HG02678 (cell line): Measurements from ENCODE around the gene NRL.

Experiments
- ATAC-seq: cut with Tn5 transposase; IDR thresholded peaks from one replicate; pipeline ENCODE4 v1.9.1; 2021; ENCODE audit warnings: mild to moderate bottlenecking, moderate library complexity; ENCODE audit not compliant: unreplicated experiment

NRL gene

DNA sequence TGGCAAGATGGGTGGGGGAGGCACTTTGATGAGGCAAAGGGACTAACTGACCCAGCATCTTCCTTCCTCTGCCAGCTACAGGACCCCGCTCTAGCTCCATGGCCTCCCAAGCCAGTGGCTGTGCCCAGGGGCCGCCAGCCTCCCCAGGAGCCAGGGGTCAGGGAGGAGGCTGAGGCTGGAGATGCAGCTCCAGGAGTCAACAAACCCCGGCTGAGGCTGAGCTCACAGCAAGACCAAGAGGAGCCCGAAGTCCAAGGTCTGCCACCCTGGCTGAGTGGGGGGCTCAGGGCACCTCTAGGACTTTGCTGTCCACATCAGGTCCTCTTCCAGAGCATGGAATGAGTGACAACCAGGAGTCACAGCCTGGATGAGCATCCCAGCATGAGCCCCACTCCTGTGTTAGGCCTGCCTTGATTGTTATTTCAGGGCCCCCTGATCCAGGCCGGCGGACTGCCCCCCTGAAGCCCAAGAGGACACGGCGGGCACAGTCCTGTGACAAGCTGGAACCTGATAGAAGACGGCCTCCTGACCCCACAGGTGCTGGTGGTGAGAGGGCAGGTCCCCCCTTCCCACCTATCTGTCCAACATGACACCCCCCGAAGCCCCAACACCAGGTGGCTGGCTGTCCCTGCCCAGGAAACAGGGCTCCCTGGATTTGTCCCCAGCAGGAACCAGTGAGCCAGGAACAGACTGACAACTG lies 45.9 kb downstream of the NRL start:
- no peak for ATAC-seq

DNA sequence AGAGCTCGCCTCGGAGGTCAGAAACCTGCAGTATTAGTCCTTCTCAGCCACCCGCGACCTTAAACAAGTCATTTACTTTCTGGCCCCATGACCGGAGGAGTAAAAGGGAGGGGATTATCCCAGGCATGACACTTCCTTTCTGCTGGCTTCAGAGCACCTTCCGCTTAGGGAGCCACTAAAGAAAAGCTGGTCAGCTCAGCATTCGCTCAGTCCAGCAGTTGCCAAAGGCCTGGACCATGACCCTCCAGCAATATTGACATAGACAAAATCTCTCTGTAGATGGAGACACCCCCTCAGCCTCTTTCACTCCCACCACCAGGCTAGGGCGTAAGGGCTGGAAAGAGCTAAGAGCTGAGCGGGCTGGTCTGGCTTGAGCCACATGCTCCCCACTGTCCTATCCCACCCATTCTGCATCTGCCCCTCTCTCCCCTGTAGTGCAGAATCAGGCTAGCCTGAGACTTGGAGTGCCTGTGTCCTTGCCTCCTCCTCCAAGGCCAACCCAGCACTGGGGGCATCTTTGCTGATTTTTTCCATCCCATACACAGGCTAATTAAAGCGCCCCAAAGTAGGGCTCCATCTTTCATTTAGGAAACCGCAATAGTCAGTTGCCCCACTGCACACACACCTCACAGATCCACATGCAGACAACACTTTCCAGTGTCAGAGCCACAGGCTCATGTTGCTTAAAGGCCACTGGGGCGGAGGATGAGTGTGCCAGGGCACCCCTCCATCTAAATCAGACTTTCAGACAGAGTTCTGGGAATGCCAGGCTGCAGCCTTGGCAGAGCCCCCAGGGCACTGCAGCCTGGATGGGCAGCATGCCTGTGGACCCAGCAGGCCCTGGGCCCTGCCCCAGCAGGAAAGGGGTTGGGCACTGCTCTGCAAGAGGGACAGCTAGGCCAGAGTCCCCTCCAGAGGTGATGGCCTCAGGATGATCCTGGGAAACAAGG lies 47.3 kb downstream of the NRL start:
- ATAC-seq: no peak

DNA sequence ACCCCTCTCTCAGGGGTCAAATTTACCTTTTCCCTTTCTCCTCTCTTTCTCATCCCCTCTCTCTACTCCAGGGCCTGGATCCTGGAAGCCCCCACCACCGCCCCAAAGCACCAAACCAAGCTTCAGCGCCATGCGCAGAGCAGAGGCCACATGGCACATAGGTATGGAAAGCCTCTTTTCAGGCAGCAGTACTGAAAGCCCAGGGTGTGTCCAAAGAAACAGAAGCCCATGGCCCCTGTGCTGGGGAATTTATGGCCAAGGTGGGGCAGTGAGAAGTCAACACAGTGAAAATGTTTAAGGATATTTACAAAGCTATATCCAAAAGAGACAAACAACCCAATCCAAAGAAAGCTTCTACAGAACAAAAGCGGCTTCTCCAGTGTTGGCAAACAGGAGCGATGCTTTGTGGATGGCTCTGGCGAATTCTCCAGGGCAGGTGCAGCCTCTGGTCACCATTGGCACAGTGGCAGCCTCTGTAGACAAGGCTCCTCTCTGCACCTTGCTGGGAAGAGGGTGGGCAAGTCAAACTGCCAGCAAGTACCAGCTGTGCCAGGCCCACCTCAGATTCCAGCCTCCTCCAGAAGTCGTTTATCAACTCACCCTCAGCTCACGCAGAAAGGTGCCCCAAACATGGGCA lies 48.1 kb downstream of the NRL start:
- ATAC-seq: no peak

DNA sequence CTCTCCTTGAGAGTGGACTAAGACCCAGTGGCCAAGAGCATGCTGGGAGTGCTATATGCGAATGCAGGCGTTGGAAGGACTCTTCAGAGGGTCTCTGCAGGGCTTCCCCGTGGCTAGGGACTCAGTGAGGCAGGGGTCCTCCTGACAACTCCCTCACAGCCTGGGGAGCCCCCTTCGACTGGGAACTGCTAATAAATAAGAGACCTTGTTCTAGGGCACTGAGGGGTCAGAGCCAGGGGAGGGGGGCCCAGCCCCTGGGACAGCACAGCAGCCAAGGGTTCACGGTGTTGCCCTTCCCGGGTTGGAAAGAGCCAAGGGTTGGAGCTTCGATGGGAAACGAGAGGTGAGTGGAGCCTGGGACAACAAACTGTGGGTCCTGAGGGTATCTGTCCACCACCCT lies 49.3 kb downstream of the NRL start:
- ATAC-seq: no peak

DNA sequence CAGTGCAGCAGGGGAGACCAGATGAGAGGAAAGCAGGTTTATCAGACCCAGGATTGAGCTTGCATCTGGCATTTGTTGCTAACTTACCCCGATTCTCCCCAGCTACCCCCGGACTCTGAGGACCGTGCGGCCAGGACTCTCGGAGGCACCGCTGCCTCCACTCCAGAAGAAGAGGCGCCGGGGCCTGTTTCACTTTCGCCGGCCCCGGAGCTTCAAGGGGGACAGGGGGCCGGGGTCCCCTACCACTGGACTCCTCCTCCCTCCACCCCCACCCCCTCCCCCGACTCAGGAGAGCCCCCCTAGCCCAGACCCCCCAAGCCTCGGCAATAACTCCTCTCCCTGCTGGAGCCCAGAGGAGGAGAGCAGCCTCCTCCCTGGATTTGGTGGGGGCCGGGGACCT lies 49.9 kb downstream of the NRL start:
- no peak for ATAC-seq

DNA sequence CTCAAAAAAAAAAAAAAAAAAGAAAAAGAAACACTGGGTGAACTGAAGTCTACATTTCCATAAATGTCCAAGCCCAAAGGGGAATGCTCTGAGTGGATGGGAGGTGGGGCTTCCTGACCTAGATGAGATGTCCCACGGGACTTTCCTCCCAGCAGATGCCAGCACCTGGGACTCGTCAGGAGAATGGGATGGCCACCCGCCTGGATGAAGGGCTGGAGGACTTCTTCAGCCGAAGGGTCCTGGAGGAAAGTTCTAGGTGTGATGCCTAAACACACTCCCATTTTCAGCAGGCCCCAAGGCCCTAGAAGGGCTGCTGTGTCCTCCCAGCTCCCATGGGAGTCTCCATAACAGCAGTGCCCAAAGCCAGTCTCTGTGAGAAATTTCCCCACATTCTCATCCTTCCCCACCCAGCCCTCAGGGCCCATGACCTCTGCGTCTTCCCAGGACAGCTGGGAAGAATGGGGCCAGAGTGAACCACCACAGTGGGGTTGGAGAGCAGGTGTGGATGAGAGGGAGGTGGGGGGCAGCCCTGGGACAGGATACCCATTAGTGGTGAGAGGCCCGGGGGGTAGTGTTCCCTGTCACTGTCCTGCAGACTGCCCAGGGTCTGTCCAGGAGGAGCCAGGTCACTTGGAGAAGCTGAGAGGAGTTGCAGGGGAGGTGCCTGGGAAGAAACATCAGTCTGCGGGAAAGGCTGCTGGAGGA lies 50.5 kb downstream of the NRL start:
- ATAC-seq: no peak

DNA sequence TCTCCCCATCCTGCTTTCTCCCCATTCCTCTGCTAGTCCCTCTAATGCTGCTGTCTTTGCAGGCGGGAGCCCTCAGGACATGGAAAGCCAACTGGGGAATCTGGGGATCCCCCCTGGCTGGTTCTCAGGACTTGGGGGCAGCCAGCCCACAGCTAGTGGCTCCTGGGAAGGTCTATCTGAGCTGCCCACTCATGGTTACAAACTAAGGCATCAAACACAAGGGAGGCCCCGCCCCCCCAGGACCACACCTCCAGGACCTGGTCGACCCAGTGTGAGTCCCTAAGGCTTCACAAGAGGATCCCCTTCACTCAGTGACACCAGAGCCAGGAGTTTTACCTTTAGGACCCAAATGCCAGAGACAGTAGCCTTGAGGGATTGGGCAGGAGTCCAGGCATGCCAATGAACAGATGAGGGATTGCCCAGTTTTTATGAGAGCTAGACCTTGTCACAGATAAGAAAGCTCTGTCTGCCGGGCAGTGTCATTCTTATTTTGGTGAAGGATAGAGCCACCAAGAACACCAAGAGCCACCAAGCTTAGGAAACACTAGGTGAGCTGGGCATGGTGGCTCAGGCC lies 51.4 kb downstream of the NRL start:
- no peak for ATAC-seq

DNA sequence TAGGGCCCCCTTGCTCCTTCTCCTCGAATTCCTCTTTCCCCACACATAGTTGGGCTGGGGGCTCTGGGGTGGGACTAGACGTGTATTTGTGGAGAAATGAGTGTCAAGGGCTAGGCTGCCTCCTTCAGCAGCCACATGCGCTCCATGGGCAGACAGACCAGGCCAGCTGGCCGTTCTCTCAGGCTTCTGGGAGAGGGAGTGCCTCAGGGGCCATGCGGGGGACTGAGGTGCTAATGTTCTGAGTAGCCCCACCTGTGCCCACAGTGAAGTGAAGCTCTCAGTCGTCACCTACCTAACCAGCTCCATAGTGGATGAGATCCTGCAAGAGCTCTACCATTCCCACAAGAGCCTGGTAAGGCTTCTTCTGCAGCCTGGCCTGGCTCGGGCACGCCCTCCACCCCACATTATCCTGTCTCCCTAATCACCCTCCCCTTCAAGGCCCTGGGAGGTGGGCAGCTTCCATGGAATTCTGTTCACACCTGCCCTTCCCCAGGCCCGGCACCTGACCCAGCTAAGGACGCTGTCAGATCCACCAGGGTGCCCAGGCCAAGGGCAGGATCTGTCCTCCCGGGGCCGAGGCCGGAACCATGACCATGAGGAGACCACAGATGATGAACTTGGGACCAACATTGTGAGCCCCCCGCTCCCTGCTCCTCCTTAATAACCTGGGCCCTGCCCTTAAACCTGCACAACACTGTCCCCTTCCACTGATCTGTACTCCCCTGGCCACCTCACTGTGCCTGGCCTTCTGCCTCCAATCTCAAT lies 52.4 kb downstream of the NRL start:
- ATAC-seq: no peak

DNA sequence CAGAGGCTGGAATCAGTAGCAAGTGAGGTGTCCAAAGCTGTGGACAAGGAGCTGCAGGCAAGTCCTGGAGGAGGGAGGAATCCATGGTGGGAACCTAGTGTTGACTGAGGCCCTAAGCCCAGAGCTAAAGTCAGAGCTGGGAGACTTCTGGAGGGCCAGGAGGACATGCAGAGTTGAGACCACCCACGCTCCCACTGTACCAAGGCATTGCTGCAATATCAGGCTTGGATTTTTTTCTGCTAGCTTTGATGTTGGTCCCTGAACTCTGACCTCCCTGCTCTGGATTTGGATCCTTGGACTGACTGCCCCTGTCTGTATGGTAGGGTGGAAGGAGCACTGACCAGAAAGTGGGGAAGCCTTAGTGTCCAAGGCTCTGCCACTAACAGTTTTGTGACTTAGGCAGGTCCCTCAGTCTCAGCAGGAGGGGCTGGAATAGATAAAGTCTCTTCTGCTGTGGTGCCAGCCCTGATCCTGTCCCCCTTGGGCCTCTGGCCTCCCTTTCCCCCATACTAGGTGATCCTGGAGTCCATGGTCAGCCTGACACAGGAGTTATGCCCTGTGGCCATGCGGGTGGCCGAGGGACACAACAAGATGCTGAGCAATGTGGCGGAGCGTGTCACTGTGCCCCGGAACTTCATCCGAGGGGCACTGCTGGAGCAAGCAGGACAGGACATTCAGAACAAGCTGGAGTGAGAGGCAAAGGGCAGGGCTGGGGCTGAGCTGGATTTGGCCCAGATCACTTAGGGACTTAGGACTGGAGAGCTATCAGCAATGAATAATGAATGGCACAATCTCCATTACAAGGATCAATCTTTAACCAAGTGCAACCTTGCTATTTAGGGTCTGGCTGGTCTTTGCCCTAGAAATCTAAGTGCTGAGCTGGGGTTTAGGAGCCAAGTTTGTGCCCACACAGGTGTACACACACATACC lies 53.5 kb downstream of the NRL start:
- ATAC-seq: no peak

DNA sequence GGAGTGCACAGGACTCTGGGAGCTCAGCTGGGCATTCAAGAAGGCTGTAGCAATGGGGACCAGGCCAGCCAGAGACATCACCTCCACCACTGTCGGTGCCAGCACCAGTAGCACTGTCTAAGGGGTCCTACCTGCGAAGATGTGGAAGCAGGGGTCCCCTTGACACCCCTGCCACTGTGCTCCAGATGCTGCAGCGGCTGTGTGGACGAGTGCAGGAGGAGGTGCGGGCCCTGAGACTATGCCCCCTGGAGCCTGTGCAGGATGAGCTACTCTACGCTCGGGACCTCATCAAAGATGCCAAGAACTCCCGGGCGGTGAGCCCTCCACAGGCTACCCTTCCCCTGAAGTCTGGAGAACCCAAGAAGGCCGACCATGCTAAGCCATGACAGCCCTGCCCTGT lies 54.3 kb downstream of the NRL start:
- no peak for ATAC-seq

DNA sequence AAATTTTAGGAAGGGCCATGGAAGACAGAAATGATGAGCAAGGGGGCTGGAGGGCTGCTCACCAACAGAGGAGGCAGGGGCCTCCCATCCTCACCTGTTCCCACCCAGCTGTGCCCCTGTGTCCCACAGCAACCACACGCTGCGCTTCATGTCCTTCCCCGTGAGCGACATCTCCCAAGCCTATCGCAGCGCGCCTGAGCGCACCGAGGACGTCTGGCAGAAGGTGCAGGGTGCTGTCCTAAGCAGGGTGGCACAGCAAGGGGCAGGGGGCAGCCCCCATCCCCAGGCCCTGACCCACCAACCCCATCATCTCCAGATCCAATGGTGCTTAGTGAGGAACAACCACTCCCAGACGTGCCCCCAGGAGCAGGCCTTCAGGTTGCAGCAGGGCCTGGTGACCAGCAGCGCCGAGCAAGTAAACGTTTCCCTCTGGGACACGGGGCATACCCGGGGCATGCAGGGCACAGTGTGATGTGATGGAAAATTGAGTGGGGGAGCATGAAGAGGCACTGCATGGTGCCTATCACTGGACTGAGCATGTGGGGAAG lies 54.8 kb downstream of the NRL start:
- no peak for ATAC-seq

DNA sequence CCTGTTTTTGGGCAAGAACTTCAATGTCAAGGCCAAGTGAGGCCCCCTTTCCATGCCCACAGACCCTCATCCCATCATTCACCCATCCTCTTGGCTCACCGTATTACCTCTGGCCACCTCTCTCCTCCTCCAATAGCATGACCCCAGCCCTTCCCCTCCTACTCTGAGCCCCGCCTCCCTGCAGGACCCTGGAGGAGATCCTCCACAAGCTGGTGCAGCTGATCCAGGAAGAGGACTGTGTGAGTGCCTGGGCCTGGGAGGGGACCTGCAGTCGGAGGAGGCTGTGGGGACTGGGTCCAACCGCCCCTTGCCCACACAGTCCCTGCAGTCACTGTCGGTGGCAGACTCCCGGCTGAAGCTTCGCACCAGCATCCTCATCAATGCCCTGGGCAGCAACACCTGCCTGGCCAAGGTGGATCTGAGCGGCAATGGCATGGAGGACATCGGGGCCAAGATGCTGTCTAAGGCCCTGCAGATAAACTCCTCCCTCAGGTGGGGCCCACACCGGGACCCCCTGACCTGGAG lies 55.7 kb downstream of the NRL start:
- no peak for ATAC-seq

DNA sequence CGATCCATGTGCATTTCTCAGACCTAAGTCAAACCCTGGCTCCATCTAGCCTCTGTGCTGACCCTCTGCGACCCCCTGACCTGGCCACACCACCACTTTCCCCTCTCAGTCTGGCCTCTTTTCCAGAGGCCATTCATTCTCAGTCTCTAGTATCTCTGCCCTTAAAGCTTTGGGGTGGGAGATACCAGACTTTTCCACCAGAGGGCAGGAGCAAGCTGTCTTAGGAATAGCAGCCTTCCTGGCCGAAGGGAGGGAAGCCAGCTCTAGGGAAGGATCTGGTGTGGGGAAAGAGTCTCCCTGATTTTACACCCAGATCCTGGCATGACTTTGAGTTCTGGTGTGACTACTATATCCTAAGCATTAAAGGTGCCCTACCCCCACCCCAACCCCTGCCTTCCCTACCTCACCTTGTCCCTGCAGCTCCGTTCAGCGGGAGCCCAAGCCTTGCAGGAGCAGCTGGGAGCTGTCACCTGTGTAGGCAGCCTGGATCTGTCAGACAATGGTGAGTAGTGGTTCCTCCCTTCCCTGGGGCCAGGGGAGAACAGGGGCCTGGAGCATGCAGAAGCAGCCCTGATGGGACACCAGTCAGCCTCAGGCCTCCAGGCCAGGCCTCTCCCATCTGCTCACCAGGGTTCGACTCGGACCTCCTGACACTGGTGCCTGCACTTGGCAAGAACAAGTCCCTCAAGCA lies 56.3 kb downstream of the NRL start:
- no peak for ATAC-seq

DNA sequence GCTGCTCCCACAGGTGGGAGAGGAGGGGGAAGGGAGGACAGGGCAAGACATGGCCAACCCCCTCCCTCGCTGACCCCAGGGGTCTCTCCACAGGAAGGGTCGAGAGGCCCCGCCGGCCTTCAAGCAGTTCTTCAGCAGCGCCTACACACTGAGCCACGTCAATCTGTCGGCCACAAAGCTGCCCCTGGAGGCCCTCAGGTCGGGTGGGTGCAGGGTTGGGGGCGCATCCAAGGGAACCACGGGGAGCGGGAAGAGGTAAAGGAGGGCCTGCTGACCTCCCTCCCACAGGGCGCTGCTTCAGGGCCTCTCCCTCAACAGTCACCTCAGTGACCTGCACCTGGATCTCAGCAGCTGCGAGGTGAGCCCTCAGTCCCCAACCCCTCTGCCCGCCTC lies 56.9 kb downstream of the NRL start:
- no peak for ATAC-seq

DNA sequence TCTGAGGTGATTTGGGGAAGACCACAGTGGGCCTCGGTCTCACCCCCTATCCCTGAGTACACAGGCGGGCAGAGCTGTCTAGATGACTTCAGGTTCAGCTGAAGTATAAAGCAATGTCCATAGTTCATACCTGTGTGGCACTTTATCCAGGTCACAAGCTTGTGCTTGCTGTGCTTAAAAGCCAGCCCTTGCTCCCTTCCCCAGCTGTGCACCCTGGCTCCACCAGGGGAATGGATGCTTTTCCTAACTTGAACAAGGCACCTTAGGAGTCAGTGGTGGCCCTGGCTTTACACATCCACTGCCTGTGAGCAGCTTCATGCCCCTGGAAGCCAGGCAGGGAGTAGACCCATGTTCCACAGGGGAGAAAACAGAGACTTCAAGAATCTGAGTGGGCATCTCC lies 57.5 kb downstream of the NRL start:
- ATAC-seq: no peak

DNA sequence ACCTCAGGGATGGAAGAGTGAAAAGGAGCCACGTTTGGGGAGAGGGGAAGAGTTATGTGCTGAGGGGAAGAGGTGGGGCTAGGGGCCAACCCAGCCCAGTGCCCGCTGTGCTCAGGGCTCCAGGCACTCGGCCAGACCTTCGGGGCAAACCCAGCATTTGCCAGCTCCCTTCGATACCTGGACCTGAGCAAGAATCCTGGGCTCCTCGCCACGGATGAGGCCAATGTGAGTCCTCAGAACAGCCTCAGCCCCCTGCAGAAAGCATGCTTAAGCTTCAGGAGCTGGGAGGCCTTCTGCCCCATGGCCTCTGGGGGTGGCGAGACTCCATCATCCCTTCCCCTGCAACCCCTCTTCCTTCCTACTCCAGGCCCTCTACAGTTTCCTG lies 58.0 kb downstream of the NRL start:
- no peak for ATAC-seq

DNA sequence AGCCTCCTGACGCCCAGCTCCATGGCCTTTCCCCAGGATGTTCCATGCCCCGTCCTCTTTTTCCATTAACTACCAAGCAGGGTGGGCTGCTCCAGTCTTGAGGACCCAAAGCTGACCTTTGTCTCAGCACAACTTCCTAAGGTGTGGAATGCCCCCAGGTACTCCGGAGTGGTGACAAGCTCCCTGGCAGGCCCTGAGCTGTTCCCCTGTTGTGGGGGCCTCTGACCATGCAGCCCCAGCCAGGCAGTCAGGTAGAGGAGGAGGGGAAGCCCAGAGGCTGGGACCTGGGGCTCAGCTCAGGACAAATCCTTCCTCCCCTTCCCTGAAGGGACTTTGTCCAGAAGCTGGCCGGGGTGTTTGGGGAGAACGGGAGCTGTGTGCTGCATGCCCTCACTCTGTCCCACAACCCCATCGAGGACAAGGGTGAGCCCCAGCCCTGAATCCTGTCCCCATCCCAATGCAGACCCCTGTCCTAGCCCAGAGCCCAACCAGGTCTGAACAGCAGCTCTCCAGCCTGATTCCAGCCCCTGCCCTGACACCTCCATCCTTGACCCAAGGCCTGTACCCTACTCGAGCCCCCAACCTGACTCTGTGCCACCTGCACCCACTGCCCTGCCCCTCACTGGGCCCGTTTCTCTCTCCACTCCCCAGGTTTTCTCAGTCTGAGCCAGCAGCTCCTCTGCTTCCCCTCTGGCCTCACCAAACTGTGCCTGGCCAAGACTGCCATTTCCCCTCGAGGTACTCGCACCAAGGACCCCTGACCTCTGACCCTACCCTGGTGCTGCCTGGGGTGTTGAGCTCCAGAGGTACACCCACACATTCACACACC lies 58.6 kb downstream of the NRL start:
- no peak for ATAC-seq
